Prostate gland (tissue), 2 donors: ENCODE results near the gene PCYT1B. TPM values are rescaled to one million over a fixed set of nuclear protein-coding genes. Genes with fewer than 3 reads are reported as not detected.

ENCODE experiments used
- DNase-seq: peaks from one replicate; pipeline ENCODE4 v3.0.0-alpha.2; 2019; ENCODE audit warnings: low spot score
- H3K27ac ChIP-seq, 2 donors: fragments of 200-600 bp; sonication (generic); 2 replicates each; pipeline ENCODE4 v1.5.1; 2017 to 2019
- H3K27me3 ChIP-seq: fragments of 200-600 bp; sonication (generic); replicated peaks from 2 replicates; pipeline ENCODE4 v1.5.1; 2019; ENCODE audit not compliant: insufficient read depth
- H3K36me3 ChIP-seq, 2 donors: fragments of 200-600 bp; sonication (generic); 1 replicate in 1 of 2; 2 replicates in 1 of 2; pipeline versions ENCODE4 v1.5.1 to v1.8.1; 2017 to 2019
- H3K4me1 ChIP-seq: fragments of 200-600 bp; sonication (generic); replicated peaks from 2 replicates; pipeline ENCODE4 v1.5.1; 2019
- H3K4me3 ChIP-seq, 2 donors: fragments of 200-600 bp; sonication (generic); 2 replicates each; pipeline ENCODE4 v1.5.1; 2017 to 2019
- H3K9me3 ChIP-seq: fragments of 200-600 bp; sonication (generic); 2 replicates; pipeline ENCODE4 v1.5.1; 2017
- CTCF ChIP-seq, 4 experiments: fragments of 200-600 bp in 2 of 4; fragments of 450-650 bp in 2 of 4; sonication (generic) in 2 of 4; IDR thresholded peaks; 1 replicate in 3 of 4; 2 replicates in 1 of 4; pipeline ENCODE4 v1.5.1; 2016 to 2019; ENCODE audit warnings: antibody characterized with exemption in 4 of 4, mild to moderate bottlenecking in 2 of 4, moderate library complexity in 2 of 4
- POLR2A ChIP-seq: fragments of 450-650 bp; IDR thresholded peaks from one replicate; pipeline ENCODE4 v1.6.1; 2016; ENCODE audit warnings: antibody characterized with exemption, mild to moderate bottlenecking
- POLR2AphosphoS5 ChIP-seq: sonication (generic); formaldehyde crosslinking; IDR thresholded peaks from one replicate; pipeline ENCODE4 v1.6.1; 2017; ENCODE audit warnings: antibody characterized with exemption
- WGBS: methylation state at CpG from one replicate; pipeline ENCODE4 v1.1.5; 2018; 5-methylcytosine and 5-hydroxymethylcytosine counted together
- intact Hi-C: fragments of 100-400 bp; cut with DNase I; formaldehyde crosslinking; loops from one replicate; pipeline ENCODE4 v1.14.2; 2022
- total RNA-seq, 2 donors: library from RNA; depleted of rRNA; stranded (reverse); fragments of >200 nt; gene quantifications; one replicate each; pipeline ENCODE4 v1.1.0, GENCODE V29; 2016

The PCYT1B gene
- total RNA-seq, 2 donors from 2014 or later = 0.27 to 6.9 TPM

- Histone ChIP-seq H3K9me3 (no peaks in the 10 kb centered on the region), H3K4me3 (no peak overlapping the region), H3K27ac (no peak overlapping the region), H3K27me3 (no peaks in the 10 kb centered on the region), H3K36me3 (no peaks in the 10 kb centered on the region), H3K4me1 (no peaks in the 10 kb centered on the region)
- no peak for DNase-seq
- intact Hi-C loops = no loop called here
- WGBS = 60% methylated on average over 11 of the region's 11 CpGs
- TF ChIP-seq POLR2A = no peak
- no peak for TF ChIP-seq CTCF (IDR thresholded peaks at IDR 0.05)
- TF ChIP-seq POLR2AphosphoS5 = no peak
These were observed 25.6 kb upstream of the PCYT1B start for GRCh38 chrX:24672701-24673190.

GRCh38 chrX:24668111-24668510, 21.0 kb upstream of the PCYT1B start:
- Histone ChIP-seq H3K4me1 (no peaks in the 10 kb centered on the region), H3K36me3 (no peaks in the 10 kb centered on the region), H3K9me3 (no peaks in the 10 kb centered on the region), H3K27ac (no peak overlapping the region), H3K27me3 (no peaks in the 10 kb centered on the region), H3K4me3 (no peak overlapping the region)
- intact Hi-C loops = no loop called here
- TF ChIP-seq POLR2AphosphoS5 (no peak), POLR2A (no peak), CTCF (IDR thresholded peaks at IDR 0.05) (no peak)
- 39% methylated on average over 3 of the region's 3 CpGs for WGBS
- no peak for DNase-seq

DNA sequence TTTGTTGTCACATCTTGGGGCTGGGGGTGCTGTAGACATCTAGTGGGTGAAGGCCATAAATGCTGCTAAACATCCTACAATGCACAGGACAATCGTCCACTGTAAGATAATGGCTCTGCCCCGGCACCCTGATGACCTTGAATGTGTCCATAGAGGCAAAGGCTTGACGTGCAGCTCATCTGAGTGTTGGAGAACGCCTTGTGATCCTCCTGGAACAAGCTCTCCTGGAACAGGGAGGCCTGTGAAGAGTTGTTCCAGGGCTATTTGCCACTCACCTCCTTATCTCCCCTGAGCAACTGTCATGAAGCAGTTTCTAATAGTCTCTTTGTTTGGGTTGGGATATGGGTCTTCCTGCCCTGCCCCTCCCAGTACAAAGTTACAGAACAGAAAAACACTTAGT, 15.2 kb upstream of the PCYT1B start:
- Histone ChIP-seq H3K4me3 (no peak overlapping the region), H3K27me3 (no peaks in the 10 kb centered on the region), H3K4me1 (no peaks in the 10 kb centered on the region), H3K27ac (no peak overlapping the region), H3K9me3 (no peaks in the 10 kb centered on the region), H3K36me3 (no peaks in the 10 kb centered on the region)
- 65% methylated on average over 3 of the region's 4 CpGs for WGBS
- no peak for TF ChIP-seq POLR2A
- no peak for TF ChIP-seq CTCF (IDR thresholded peaks at IDR 0.05)
- no peak for TF ChIP-seq POLR2AphosphoS5
- no peak for DNase-seq
- intact Hi-C loops = no loop called here

DNA sequence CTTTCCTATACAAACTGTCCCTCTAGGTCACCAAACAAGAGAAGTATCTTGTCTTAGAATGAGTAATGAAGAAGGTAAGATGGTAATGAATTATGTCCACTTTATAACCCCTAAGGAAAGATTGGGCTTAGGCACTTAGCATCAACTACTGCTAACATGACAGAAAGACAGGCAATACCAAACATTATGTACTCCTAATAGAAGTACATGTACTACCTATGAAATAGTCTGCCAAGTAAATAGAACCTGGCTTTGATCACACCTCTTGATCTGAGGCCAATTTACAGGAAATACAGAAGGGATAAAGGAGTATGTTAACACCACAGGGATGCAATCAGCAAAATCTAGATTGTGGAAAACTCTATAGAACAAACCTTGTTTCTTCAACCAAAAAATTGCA, 14.1 kb upstream of the PCYT1B start:
- H3K27me3 ChIP-seq = no peaks in the 10 kb centered on the region
- intact Hi-C loops = no loop called here
- TF ChIP-seq POLR2A (no peak), POLR2AphosphoS5 (no peak), CTCF (IDR thresholded peaks at IDR 0.05) (no peak)
- H3K27ac ChIP-seq = no peak overlapping the region
- H3K4me3 ChIP-seq = no peak overlapping the region
- no peaks in the 10 kb centered on the region for H3K4me1 ChIP-seq
- no peaks in the 10 kb centered on the region for H3K36me3 ChIP-seq
- H3K9me3 ChIP-seq = no peaks in the 10 kb centered on the region
- DNase-seq = no peak

- intact Hi-C loops = no loop called here
- no peaks in the 10 kb centered on the region for H3K36me3 ChIP-seq
- H3K4me3 ChIP-seq = no peak overlapping the region
- no peaks in the 10 kb centered on the region for H3K4me1 ChIP-seq
- no peak for DNase-seq
- H3K9me3 ChIP-seq = no peaks in the 10 kb centered on the region
- H3K27ac ChIP-seq = no peak overlapping the region
- no peaks in the 10 kb centered on the region for H3K27me3 ChIP-seq
- TF ChIP-seq POLR2A (no peak), CTCF (IDR thresholded peaks at IDR 0.05) (no peak), POLR2AphosphoS5 (no peak)
- 82% methylated on average over 3 of the region's 3 CpGs for WGBS
These were observed 12.5 kb upstream of the PCYT1B start for GRCh38 chrX:24659646-24660045.
